B cell (primary cell): ENCODE results near the gene VSTM2B.

Experiments used
- CTCF ChIP-seq: fragments of 200-600 bp; IDR thresholded peaks from one replicate; pipeline ENCODE4 v1.8.0; 2022; ENCODE audit warnings: antibody characterized with exemption, mild to moderate bottlenecking
- EZH2 ChIP-seq: IDR thresholded peaks from 2 replicates; pipeline ENCODE4 v1.6.1; 2012; ENCODE audit warnings: borderline replicate concordance, low read depth, mild to moderate bottlenecking, moderate library complexity, low read length; ENCODE audit not compliant: insufficient read depth, poor library complexity, severe bottlenecking

- no peak for TF ChIP-seq CTCF
- TF ChIP-seq EZH2: no peak
These were observed 17.0 kb downstream of the VSTM2B start for GRCh38 chr19:29542776-29543175.
